ENCODE measurements around the gene PLA2G2A. TPM values are rescaled to one million over a fixed set of nuclear protein-coding genes. Genes with fewer than 3 reads are reported as not detected.

Gene PLA2G2A
- total and polyA plus RNA-seq, 4 donors = 441 to 1,724 (median 1,565) TPM; not detected in 1

DNA sequence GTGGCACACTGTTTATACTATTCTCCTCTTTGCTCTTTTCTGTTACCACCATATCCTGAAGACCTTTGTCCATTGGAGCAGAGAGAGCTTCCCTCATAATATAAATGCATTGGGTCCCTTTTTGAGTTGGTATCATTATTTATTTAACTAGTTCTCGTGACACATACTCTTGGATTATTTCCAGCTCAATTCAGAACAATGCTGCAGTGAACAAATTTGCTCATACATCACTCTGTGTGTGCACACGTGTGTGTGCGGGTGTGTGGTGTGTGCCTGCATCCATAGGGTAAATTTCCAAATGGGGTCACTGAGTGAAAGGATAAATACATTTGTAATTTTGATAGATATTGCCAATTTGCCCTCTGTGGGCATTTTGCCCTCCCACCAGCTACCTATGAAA is 5.8 kb downstream of the PLA2G2A start:
- Histone ChIP-seq H3K27me3 (ENCODE audit: control insufficient read depth in 4 of 4, insufficient read depth in 4 of 4, low read length in 3 of 4) (peaks cover 0 to 4% (median 0%) of the 10 kb centered on the region in 4 donors), H3K9ac (ENCODE audit: low read depth in 1 of 2, low read length in 2 of 2) (no peak overlapping the region), H3K4me3 (ENCODE audit: low read depth in 1 of 3, low read length in 3 of 3) (no peak overlapping the region), H3K27ac (ENCODE audit: low read depth in 1 of 2, low read length in 2 of 2) (no peak overlapping the region), H3K9me3 (ENCODE audit: control insufficient read depth in 4 of 4, low read length in 3 of 4) (no peaks in the 10 kb centered on the region), H3K4me1 (ENCODE audit: control insufficient read depth in 4 of 4, insufficient read depth in 4 of 4, low read length in 3 of 4) (peaks cover 1 to 32% (median 23%) of the 10 kb centered on the region in 4 donors), H3K36me3 (ENCODE audit: control insufficient read depth in 4 of 4, insufficient read depth in 3 of 4, low read depth in 1 of 4, low read length in 3 of 4) (no peaks in the 10 kb centered on the region)
- TF ChIP-seq, protein P1, sequence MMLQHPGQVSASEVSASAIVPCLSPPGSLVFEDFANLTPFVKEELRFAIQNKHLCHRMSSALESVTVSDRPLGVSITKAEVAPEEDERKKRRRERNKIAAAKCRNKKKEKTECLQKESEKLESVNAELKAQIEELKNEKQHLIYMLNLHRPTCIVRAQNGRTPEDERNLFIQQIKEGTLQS (IDR thresholded peaks at IDR 0.05) = no peak
- TF ChIP-seq NR2F2 (IDR thresholded peaks at IDR 0.05) (no peak), EGR1 (IDR thresholded peaks at IDR 0.05; ENCODE audit: low read depth in 2 of 2) (no peak), TAF1 (conservative IDR thresholded peaks at IDR 0.05) (no peak), FOXA2 (IDR thresholded peaks at IDR 0.05) (no peak), GABPA (IDR thresholded peaks at IDR 0.05 in 1 of 2, conservative IDR thresholded peaks at IDR 0.05 in 1 of 2) (no peak), HNF4A (conservative IDR thresholded peaks at IDR 0.05) (no peak)
- TF ChIP-seq, protein P2, sequence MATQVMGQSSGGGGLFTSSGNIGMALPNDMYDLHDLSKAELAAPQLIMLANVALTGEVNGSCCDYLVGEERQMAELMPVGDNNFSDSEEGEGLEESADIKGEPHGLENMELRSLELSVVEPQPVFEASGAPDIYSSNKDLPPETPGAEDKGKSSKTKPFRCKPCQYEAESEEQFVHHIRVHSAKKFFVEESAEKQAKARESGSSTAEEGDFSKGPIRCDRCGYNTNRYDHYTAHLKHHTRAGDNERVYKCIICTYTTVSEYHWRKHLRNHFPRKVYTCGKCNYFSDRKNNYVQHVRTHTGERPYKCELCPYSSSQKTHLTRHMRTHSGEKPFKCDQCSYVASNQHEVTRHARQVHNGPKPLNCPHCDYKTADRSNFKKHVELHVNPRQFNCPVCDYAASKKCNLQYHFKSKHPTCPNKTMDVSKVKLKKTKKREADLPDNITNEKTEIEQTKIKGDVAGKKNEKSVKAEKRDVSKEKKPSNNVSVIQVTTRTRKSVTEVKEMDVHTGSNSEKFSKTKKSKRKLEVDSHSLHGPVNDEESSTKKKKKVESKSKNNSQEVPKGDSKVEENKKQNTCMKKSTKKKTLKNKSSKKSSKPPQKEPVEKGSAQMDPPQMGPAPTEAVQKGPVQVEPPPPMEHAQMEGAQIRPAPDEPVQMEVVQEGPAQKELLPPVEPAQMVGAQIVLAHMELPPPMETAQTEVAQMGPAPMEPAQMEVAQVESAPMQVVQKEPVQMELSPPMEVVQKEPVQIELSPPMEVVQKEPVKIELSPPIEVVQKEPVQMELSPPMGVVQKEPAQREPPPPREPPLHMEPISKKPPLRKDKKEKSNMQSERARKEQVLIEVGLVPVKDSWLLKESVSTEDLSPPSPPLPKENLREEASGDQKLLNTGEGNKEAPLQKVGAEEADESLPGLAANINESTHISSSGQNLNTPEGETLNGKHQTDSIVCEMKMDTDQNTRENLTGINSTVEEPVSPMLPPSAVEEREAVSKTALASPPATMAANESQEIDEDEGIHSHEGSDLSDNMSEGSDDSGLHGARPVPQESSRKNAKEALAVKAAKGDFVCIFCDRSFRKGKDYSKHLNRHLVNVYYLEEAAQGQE (IDR thresholded peaks at IDR 0.05) = no peak
- TF ChIP-seq, protein P3, sequence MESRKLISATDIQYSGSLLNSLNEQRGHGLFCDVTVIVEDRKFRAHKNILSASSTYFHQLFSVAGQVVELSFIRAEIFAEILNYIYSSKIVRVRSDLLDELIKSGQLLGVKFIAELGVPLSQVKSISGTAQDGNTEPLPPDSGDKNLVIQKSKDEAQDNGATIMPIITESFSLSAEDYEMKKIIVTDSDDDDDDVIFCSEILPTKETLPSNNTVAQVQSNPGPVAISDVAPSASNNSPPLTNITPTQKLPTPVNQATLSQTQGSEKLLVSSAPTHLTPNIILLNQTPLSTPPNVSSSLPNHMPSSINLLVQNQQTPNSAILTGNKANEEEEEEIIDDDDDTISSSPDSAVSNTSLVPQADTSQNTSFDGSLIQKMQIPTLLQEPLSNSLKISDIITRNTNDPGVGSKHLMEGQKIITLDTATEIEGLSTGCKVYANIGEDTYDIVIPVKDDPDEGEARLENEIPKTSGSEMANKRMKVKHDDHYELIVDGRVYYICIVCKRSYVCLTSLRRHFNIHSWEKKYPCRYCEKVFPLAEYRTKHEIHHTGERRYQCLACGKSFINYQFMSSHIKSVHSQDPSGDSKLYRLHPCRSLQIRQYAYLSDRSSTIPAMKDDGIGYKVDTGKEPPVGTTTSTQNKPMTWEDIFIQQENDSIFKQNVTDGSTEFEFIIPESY (IDR thresholded peaks at IDR 0.05) = no peak
- TF ChIP-seq, protein P4, sequence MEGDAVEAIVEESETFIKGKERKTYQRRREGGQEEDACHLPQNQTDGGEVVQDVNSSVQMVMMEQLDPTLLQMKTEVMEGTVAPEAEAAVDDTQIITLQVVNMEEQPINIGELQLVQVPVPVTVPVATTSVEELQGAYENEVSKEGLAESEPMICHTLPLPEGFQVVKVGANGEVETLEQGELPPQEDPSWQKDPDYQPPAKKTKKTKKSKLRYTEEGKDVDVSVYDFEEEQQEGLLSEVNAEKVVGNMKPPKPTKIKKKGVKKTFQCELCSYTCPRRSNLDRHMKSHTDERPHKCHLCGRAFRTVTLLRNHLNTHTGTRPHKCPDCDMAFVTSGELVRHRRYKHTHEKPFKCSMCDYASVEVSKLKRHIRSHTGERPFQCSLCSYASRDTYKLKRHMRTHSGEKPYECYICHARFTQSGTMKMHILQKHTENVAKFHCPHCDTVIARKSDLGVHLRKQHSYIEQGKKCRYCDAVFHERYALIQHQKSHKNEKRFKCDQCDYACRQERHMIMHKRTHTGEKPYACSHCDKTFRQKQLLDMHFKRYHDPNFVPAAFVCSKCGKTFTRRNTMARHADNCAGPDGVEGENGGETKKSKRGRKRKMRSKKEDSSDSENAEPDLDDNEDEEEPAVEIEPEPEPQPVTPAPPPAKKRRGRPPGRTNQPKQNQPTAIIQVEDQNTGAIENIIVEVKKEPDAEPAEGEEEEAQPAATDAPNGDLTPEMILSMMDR (IDR thresholded peaks at IDR 0.05; ENCODE audit: low read depth, low read length, missing input control) = no peak
- 56% methylated on average over 3 of the region's 3 CpGs for WGBS
- DNase-seq (ENCODE audit: low spot score) = no peak

DNA sequence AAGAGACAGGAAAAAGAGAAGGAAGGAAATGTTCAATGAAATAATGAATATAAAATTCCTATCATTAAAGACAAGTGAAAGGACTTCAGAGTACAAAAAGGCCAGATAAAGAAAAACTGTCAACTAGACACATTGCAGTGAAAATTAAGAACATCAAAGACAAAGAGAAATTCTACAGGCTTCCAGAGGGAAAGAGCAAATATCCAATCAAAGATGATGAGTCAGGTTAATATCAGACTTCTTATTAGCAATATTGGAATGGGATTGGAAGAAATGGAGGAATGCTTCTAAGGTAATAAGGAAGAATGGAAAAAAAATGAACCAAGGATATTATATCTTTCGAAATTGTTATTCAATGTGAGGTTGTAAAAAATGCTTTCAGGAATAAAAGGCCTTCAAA is 7.8 kb downstream of the PLA2G2A start:
- Histone ChIP-seq H3K4me3 (ENCODE audit: low read depth in 1 of 3, low read length in 3 of 3) (no peak overlapping the region), H3K4me1 (ENCODE audit: control insufficient read depth in 4 of 4, insufficient read depth in 4 of 4, low read length in 3 of 4) (peaks cover 1 to 17% (median 16%) of the 10 kb centered on the region in 4 donors), H3K27ac (ENCODE audit: low read depth in 1 of 2, low read length in 2 of 2) (no peak overlapping the region), H3K9me3 (ENCODE audit: control insufficient read depth in 4 of 4, low read length in 3 of 4) (no peaks in the 10 kb centered on the region), H3K27me3 (ENCODE audit: control insufficient read depth in 4 of 4, insufficient read depth in 4 of 4, low read length in 3 of 4) (peaks cover 0 to 4% (median 0%) of the 10 kb centered on the region in 4 donors), H3K36me3 (ENCODE audit: control insufficient read depth in 4 of 4, insufficient read depth in 3 of 4, low read depth in 1 of 4, low read length in 3 of 4) (no peaks in the 10 kb centered on the region), H3K9ac (ENCODE audit: low read depth in 1 of 2, low read length in 2 of 2) (no peak overlapping the region)
- TF ChIP-seq JUND (IDR thresholded peaks at IDR 0.05) (no peak), HNF4G (IDR thresholded peaks at IDR 0.05) (no peak), EGR1 (IDR thresholded peaks at IDR 0.05; ENCODE audit: low read depth in 2 of 2) (no peak), HNF4A (conservative IDR thresholded peaks at IDR 0.05) (no peak), SP1 (IDR thresholded peaks at IDR 0.05) (no peak), FOXA1 (IDR thresholded peaks at IDR 0.05) (no peak), GABPA (IDR thresholded peaks at IDR 0.05 in 1 of 2, conservative IDR thresholded peaks at IDR 0.05 in 1 of 2) (no peak)
- TF ChIP-seq, protein P3 (IDR thresholded peaks at IDR 0.05) = no peak
- DNase-seq (ENCODE audit: low spot score) = no peak
- 86% methylated on average over 1 of the region's 1 CpG for whole genome bisulfite sequencing
